ENCODE measurements around the gene RBM22.

The RBM22 gene

GRCh38 chr5:150672237-150672883 lies 28.5 kb downstream of the RBM22 start:
- DNase-seq: no peak

DNA sequence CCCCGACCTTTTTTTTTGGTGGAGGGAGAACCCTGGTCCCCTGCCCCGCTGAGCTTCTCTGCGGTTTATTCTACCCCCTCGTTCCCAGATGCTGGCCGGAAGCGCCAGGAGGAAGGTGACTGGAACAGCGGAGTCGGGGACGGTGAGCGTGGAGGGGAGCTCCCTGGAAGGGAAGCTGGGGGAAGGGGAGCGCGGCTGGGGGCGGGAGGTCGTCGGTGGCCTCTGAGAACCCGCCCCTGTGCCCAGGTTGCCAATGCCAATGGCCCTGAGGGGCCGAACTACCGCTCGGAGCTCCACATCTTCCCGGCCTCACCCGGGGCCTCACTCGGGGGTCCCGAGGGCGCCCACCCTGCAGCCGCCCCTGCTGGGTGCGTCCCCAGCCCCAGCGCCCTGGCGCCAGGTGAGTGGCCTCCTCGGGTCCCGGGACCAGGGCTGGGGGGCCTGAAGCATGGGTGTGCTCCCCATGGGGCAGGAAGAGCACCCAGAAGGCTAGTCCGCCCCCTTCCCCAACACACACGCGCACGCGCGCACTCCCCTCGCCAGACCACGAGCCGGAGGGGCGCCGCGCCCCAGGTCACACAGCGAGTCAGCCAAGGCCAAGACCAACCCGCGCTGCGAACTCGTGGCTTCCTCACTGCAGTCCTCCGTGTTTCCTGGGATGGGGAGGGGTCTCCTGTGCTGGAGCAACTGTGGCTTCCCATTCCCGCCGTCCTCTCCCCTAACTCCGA lies 29.2 kb downstream of the RBM22 start:
- DNase-seq: no peak

- no peak for DNase-seq
Measured at GRCh38 chr5:150670948-150671310, 29.9 kb downstream of the RBM22 start.

DNA sequence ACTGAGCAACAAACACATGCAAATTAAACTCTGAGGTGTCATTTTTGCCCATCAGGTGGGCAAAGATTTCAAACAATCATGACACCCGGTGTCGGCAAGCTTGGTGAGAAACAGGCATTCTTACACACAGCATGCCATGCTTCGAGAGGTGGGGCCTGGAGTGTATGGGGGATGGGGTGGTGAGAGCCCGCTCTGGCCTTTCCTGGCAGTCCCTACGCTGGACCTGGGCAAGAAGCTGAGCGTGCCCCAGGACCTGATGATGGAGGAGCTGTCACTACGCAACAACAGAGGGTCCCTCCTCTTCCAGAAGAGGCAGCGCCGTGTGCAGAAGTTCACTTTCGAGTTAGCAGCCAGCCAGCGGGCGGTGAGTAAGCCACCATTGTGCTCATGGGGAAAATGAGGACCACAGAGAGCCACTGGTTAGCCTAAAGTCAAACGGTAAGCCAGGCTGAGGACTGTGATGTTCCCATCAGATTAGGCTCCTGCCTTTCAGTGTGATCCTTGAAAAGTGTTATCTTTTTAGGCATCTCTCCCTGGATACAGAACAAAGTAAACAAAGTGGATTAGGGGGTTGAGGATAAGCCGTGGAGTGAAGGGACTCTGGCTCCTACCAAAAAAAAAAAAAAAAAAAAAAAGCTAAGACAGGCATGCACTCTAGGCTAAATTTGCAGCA lies 30.5 kb downstream of the RBM22 start:
- DNase-seq: no peak

GRCh38 chr5:150665044-150665443 lies 35.8 kb downstream of the RBM22 start:
- DNase-seq: no peak

GRCh38 chr5:150663936-150664335 lies 36.9 kb downstream of the RBM22 start:
- no peak for DNase-seq

DNA sequence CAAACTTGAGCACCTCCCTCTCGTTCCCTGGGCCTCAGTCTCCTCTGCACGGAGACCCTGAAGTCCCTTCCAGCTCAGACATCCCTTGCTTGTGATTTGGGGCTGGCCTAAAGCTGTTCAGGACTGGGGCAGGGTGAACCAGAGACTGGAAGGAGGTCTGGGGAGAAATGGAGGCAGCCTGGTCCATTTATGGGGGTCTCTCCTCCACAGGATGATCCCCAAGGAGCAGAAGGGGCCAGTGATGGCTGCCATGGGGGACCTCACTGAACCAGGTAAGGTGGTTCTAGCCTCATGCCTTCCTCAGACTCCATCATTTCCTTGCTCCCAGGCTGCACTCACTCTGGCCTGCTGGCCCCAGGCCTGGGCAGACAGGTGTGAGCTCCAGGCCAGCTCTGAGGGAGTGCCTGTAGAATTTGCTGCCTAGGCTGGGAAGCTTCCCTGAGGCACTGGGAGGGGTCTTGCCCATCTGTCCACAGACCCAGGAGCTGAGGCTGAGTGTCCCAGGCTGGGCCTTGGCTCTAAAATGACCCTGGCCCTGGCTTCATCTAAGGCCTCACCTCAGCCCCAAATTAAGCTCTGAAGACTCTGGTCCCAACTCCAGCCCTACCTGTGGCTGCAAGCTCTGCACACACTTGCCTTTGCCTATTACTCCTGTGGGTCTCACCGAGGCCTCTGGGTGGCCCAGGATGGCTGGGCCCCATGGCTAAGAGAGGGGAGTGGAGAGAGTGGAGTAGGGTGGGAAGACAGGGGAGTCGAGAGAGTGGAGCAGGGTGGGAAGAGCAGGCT lies 37.9 kb downstream of the RBM22 start:
- DNase-seq: no peak

GRCh38 chr5:150661821-150662596 lies 38.9 kb downstream of the RBM22 start:
- no peak for DNase-seq

- DNase-seq: no peak
Measured at GRCh38 chr5:150661086-150661485, 39.8 kb downstream of the RBM22 start, which contains the start of gene MYOZ3. Gene MYOZ3 (plus strand): TSS chr5:150661251. CDS start chr5:150662942, 1,691 bp downstream.

DNA sequence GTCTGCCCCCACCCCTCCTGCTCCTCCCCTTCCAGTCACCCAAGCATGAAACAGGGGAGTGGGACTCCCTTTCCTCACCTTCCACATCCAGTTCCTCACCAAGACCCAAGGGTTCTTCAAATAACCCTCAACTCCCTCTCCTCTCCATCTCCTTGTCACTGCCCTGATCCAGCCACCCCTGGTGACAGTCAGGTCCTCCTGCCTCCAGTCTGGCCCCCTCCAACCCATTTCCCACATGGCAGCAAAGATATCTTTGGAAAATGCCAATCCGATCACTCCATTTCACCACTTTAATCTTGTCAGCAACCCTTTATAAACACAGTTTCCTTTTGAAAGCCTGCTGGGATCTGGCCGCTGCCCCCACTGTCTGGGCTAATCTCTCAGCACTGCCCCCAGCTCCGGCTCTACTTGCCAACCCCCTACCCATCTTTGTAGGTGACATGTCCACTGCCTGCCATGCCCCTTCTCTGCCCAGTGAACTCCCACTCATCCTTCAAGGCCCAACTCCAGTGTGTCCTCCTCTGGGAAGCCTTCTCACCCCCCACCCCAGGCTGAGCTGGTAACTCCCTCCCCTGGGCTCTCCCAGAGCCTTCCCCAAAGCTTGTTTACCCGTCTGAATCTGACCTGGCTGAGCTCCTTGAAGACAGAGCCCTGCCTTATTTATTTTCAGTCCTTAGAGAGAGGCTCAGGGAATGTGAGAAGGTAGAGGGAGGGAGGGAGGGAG lies 40.6 kb downstream of the RBM22 start:
- no peak for DNase-seq

DNA sequence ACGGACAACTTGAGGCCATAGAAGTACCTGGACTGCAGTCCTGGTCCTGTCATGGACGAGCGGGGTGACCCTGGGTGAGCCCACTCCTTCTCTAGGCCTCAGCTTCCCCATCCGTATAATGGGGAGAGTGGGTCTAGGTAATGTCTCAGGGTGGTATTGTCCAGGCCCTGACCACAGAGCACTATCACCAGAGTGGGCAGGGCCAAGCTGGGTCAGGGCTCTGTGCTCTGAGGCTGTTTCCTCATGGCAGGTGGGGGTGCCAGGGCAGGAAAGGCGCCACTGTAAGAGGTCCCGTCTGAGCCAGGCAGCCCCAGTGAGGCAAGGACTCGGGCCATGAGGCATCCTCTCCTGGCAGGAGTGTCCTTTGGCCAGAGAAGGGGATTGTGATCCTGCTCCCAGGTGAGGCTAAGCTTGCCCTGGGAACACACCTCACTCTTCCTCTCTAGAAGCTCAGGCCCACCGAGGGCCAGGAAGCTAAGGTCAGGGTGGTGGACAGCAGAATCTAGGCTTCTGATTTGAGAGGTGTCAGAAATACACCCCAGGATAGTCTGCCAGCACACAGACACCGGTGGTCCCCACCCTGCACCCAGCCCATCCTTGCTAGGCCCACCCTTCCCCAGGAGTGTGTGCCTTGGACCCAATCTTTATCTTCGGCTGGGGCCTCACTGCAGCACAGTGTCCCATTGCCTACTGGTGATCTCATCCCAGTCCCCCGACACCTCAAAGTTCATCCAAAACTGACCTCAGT lies 41.3 kb downstream of the RBM22 start:
- DNase-seq: no peak

DNA sequence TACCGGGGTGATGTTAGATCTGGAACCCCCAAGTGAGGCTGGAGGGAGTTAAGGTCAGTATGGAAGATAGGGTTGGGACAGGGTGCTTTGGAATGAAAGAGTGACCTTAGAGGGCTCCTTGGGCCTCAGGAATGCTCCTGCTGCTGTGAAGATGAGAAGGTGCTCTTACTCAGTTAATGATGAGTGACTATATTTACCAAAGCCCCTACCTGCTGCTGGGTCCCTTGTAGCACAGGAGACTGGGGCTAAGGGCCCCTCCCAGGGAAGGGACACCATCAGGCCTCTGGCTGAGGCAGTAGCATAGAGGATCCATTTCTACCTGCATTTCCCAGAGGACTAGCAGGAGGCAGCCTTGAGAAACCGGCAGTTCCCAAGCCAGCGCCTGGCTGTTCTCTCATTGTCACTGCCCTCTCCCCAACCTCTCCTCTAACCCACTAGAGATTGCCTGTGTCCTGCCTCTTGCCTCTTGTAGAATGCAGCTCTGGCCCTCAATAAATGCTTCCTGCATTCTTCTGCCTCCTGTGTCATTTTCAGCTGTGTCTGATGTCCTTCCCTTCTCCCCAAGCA lies 42.1 kb downstream of the RBM22 start:
- no peak for DNase-seq

- no peak for DNase-seq
Measured at GRCh38 chr5:150658121-150658520, 42.7 kb downstream of the RBM22 start.

DNA sequence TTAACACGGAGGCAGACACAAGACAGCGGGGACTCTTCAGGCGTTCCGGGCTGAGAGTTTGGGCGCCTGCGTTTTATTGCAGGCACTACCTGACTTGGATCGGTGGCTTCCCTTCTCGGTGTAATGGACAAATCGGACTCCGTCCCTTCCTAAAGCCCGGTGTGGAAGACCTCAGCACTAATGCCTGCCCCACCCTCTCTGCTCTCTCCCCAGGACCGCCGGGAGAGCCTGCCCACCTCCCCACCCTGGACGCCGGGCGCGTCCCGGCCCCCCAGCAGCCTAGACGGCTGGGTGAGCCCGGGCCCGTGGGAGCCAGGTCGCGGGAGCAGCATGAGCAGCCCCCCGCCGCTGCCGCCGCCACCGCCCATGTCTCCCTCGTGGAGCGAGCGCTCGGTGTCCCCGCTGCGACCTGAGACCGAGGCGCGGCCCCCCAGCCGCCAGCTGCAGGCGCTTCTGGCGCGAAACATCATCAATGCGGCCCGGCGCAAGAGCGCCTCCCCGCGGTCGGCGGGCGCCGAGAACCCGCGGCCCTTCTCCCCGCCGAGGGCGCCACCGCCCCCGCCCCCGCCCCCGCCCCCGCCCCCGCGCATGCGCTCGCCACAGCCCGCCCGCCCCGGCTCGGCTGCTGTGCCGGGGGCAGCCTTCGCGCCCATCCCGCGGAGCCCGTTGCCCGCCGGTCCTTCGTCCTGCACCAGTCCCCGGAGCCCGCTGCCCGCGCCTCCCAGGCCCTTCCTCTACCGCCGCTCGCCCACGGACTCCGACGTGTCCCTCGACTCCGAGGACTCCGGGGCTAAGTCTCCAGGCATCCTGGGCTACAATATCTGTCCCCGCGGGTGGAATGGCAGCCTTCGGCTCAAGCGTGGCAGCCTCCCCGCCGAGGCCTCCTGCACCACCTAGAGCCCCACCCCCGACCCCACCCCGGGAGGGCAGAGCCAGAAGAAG lies 44.4 kb downstream of the RBM22 start:
- DNase-seq: peak; percentile 48

GRCh38 chr5:150655221-150655620 lies 45.6 kb downstream of the RBM22 start:
- DNase-seq: no peak

- no peak for DNase-seq
Measured at GRCh38 chr5:150653762-150654556, 46.9 kb downstream of the RBM22 start.

DNA sequence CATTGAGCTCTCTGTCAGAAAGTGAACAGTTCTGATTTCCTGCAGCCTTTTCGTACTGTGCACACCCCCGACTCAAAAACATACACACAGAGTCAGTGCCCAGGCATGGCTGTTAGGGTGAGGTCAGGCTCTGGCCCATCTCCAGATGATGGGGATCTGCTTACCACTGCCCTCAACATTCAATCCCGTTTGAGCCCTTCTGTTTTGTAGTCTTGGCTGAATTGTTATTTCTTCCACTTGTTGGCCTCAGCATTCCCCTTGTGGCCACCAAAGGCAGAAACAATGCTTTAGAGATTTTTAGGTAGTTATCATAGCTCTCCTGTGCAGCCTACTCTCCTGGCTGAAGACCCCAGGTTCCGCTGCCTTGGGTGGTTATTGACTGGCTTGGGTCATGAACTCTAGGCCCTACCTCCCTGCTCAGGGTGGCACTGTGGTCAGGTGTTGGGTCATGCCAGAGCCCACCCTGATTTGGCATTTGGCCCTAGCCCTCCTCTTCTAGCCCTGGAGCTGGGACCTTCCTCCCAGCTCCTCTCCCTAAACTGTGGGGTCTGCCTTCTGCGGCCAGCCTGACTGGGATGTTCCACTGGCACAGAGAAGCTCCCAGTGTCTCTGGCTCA lies 47.6 kb downstream of the RBM22 start:
- DNase-seq: no peak
